Breast epithelium (tissue), 4 donors: Measurements from ENCODE around the gene DDX10. TPM values are rescaled to one million over a fixed set of nuclear protein-coding genes. Genes with fewer than 3 reads are reported as not detected.

Experiments used
- DNase-seq, 2 donors: peaks; one replicate each; pipeline ENCODE4 v3.0.0-alpha.2; 2019; ENCODE audit warnings: low spot score in 2 of 2
- H3K27ac ChIP-seq, 2 donors: fragments of 200-600 bp; sonication (generic) in 1 of 2; one replicate each; pipeline ENCODE4 v1.5.1; 2016 to 2019; ENCODE audit warnings: mild to moderate bottlenecking in 1 of 2
- H3K27me3 ChIP-seq, 2 donors: fragments of 200-600 bp; sonication (generic) in 1 of 2; one replicate each; pipeline versions ENCODE4 v1.5.1 to v1.6.0; 2017 to 2019; ENCODE audit warnings: control low read depth in 1 of 2, mild to moderate bottlenecking in 1 of 2
- H3K36me3 ChIP-seq: fragments of 200-600 bp; one replicate; pipeline ENCODE4 v1.5.1; 2019
- H3K4me1 ChIP-seq, 2 donors: fragments of 200-600 bp; sonication (generic); one replicate each; pipeline ENCODE4 v1.5.1; 2016 to 2019; ENCODE audit warnings: control low read depth in 1 of 2
- H3K4me3 ChIP-seq, 3 donors: fragments of 200-600 bp; sonication (generic); 1 replicate in 2 of 3; 2 replicates in 1 of 3; pipeline ENCODE4 v1.5.1; 2016 to 2019; ENCODE audit warnings: mild to moderate bottlenecking in 3 of 3, moderate library complexity in 2 of 3
- H3K9me3 ChIP-seq, 2 donors: fragments of 200-600 bp; sonication (generic) in 1 of 2; one replicate each; pipeline ENCODE4 v1.5.1; 2016 to 2019; ENCODE audit warnings: control low read depth in 1 of 2
- CTCF ChIP-seq, 3 donors: fragments of 450-650 bp; IDR thresholded peaks; one replicate each; pipeline ENCODE4 v1.5.1; 2016 to 2017; ENCODE audit warnings: antibody characterized with exemption in 3 of 3, mild to moderate bottlenecking in 3 of 3, moderate library complexity in 3 of 3
- POLR2A ChIP-seq: fragments of 450-650 bp; IDR thresholded peaks from one replicate; pipeline ENCODE4 v1.6.1; 2016; ENCODE audit warnings: antibody characterized with exemption, mild to moderate bottlenecking, moderate library complexity
- POLR2AphosphoS5 ChIP-seq, 3 donors: sonication (generic); formaldehyde crosslinking; IDR thresholded peaks; one replicate each; pipeline ENCODE4 v1.6.1; 2017; ENCODE audit warnings: antibody characterized with exemption in 3 of 3
- intact Hi-C: fragments of 100-400 bp; cut with DNase I; formaldehyde crosslinking; loops from one replicate; pipeline ENCODE4 v1.15.1; 2023; ENCODE audit warnings: low total_unique reads
- total RNA-seq, 3 donors: library from RNA; depleted of rRNA; stranded (reverse); fragments of >200 nt; gene quantifications; one replicate each; pipeline ENCODE4 v1.1.0, GENCODE V29; 2016

The DDX10 gene
- total RNA-seq, 3 donors from 2014 or later = 17.3 to 41.9 (median 29.5) TPM

GRCh38 chr11:108947654-108948570, 283.0 kb downstream of the DDX10 start:
- no peak overlapping the region for H3K27ac ChIP-seq
- TF ChIP-seq POLR2A (no peak), CTCF (IDR thresholded peaks at IDR 0.05) (no peak), POLR2AphosphoS5 (IDR thresholded peaks at IDR 0.05) (no peak)
- H3K36me3 ChIP-seq = no peaks in the 10 kb centered on the region
- no peaks in the 10 kb centered on the region for H3K4me1 ChIP-seq
- no peak overlapping the region for H3K4me3 ChIP-seq
- intact Hi-C loops = no loop called here
- H3K9me3 ChIP-seq = peaks cover 3 to 8% of the 10 kb centered on the region in 2 donors
- H3K27me3 ChIP-seq = no peaks in the 10 kb centered on the region
- DNase-seq = no peak

GRCh38 chr11:108958368-108959104, 293.7 kb downstream of the DDX10 start:
- Histone ChIP-seq H3K36me3 (no peaks in the 10 kb centered on the region), H3K9me3 (no peaks in the 10 kb centered on the region), H3K4me1 (no peaks in the 10 kb centered on the region), H3K27me3 (no peaks in the 10 kb centered on the region), H3K4me3 (no peak overlapping the region), H3K27ac (no peak overlapping the region)
- intact Hi-C loops = no loop called here
- TF ChIP-seq CTCF (IDR thresholded peaks at IDR 0.05) (no peak), POLR2AphosphoS5 (IDR thresholded peaks at IDR 0.05) (no peak), POLR2A (no peak)
- no peak for DNase-seq

DNA sequence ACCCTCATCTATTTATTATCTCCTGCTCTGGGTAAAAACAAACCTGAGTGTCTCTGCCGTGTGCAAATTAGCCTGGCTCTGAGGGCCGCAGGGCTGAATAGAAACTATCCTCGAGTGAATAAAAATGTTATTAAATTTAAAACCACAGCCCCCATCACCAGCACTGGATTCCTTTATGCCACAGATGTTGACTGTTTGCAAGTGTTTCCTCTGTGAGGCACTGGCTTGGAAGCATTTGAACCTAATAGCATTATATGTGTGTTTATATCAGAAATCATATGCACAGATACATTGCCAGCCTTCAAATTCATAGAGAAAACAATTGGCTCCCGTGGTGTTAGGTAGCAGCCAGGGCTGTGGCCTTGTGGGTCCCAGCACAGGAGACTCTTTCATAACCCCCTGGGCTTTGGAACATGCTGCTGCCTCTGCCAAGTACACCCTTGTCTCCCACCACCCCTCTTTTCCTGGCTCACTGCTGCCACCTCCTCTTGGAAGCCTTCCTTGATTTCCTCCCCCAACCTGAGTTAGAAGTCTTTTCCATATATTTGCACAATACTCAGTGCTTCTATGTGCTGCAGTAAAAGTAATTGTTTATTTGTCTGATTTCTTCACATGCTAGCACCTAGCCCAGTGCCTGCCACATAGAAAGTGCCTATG, 294.4 kb downstream of the DDX10 start:
- H3K36me3 ChIP-seq = no peaks in the 10 kb centered on the region
- no peaks in the 10 kb centered on the region for H3K9me3 ChIP-seq
- H3K4me3 ChIP-seq = no peak overlapping the region
- intact Hi-C loops = no loop called here
- no peaks in the 10 kb centered on the region for H3K4me1 ChIP-seq
- DNase-seq = no peak
- H3K27me3 ChIP-seq = no peaks in the 10 kb centered on the region
- TF ChIP-seq POLR2A (no peak), CTCF (IDR thresholded peaks at IDR 0.05) (no peak), POLR2AphosphoS5 (IDR thresholded peaks at IDR 0.05) (no peak)
- no peak overlapping the region for H3K27ac ChIP-seq

- TF ChIP-seq CTCF (IDR thresholded peaks at IDR 0.05) (no peak), POLR2AphosphoS5 (IDR thresholded peaks at IDR 0.05) (no peak), POLR2A (no peak)
- Histone ChIP-seq H3K36me3 (no peaks in the 10 kb centered on the region), H3K4me3 (no peak overlapping the region), H3K4me1 (no peaks in the 10 kb centered on the region), H3K27me3 (no peaks in the 10 kb centered on the region), H3K9me3 (no peaks in the 10 kb centered on the region), H3K27ac (no peak overlapping the region)
- intact Hi-C loops = no loop called here
- no peak for DNase-seq
These were observed 295.0 kb downstream of the DDX10 start for GRCh38 chr11:108959874-108960273.
